PC-3 (cell line): Measurements from ENCODE around the gene KLHDC8B. TPM values are rescaled to one million over a fixed set of nuclear protein-coding genes. Genes with fewer than 3 reads are reported as not detected.

Experiments
- ATAC-seq: fragments of 200-7000 bp; cut with Tn5 transposase; 2 replicates; pipeline ENCODE4 v1.9.1; 2020; ENCODE audit warnings: mild to moderate bottlenecking, moderate library complexity
- BruUV-seq: library from RNA; stranded (reverse); fragments of 400-500 nt; replicated peaks from 2 replicates; lab custom pipeline; 2021; lab: Mats Ljungman, UMichigan
- CTCF ChIA-PET: fragments of 300-600 bp; sonication (Branson Sonifier 250); formaldehyde crosslinking; loops from one replicate; lab custom pipeline; 2022; ENCODE audit warnings: antibody characterized with exemption; lab: Charles Lee
- POLR2A ChIA-PET: fragments of 300-600 bp; sonication (Branson Sonifier 250); formaldehyde crosslinking; loops from one replicate; lab custom pipeline; 2022; ENCODE audit warnings: antibody characterized with exemption; ENCODE audit not compliant: unreplicated experiment; lab: Charles Lee
- DNase-seq: peaks from one replicate; pipeline ENCODE4 v3.0.0-alpha.2; 2015
- H2AFZ ChIP-seq: fragments of 300-600 bp; sonication (generic); 2 replicates; pipeline ENCODE4 v1.6.0; 2016; ENCODE audit warnings: antibody characterized with exemption, low read length
- H3F3A ChIP-seq: fragments of 300-600 bp; sonication (generic); one replicate; pipeline ENCODE4 v1.6.0; 2017; ENCODE audit warnings: antibody characterized with exemption, low read length, control low read depth, mild to moderate bottlenecking; ENCODE audit not compliant: unreplicated experiment
- H3K27ac ChIP-seq: fragments of 300-600 bp; sonication (generic); 2 replicates; pipeline ENCODE4 v1.5.1; 2016; ENCODE audit warnings: mild to moderate bottlenecking, low read length
- H3K27me3 ChIP-seq: fragments of 300-600 bp; sonication (generic); 2 replicates; pipeline ENCODE4 v1.6.1; 2016; ENCODE audit warnings: low read length, mixed read lengths
- H3K36me3 ChIP-seq: fragments of 300-600 bp; sonication (generic); 2 replicates; pipeline ENCODE4 v1.6.1; 2016; ENCODE audit warnings: low read depth, mixed run types, low read length, mixed read lengths
- H3K4me1 ChIP-seq: fragments of 300-600 bp; sonication (generic); 2 replicates; pipeline ENCODE4 v1.5.1; 2016; ENCODE audit warnings: low read length; ENCODE audit not compliant: insufficient read depth
- H3K4me2 ChIP-seq: fragments of 300-600 bp; sonication (generic); 2 replicates; pipeline ENCODE4 v1.6.0; 2016; ENCODE audit warnings: low read length
- H3K4me3 ChIP-seq: fragments of 300-600 bp; sonication (generic); 2 replicates; pipeline ENCODE4 v1.5.1; 2016; ENCODE audit warnings: mild to moderate bottlenecking, low read length, mixed read lengths
- H3K79me2 ChIP-seq: fragments of 300-600 bp; sonication (generic); 2 replicates; pipeline ENCODE4 v1.6.1; 2017; ENCODE audit warnings: low read length, mixed read lengths
- H3K9ac ChIP-seq: fragments of 300-600 bp; sonication (generic); 2 replicates; pipeline ENCODE4 v1.6.0; 2016; ENCODE audit warnings: mild to moderate bottlenecking, low read length
- H3K9me2 ChIP-seq: fragments of 300-600 bp; sonication (generic); replicated peaks from 2 replicates; pipeline ENCODE4 v1.6.1; 2016; ENCODE audit warnings: mixed run types, low read length, mixed read lengths
- H3K9me3 ChIP-seq: fragments of 300-600 bp; sonication (generic); 2 replicates; pipeline ENCODE4 v1.6.1; 2016; ENCODE audit warnings: low read length, mixed read lengths
- H4K20me1 ChIP-seq: fragments of 300-600 bp; sonication (generic); 2 replicates; pipeline ENCODE4 v1.6.1; 2016; ENCODE audit warnings: low read length, mixed read lengths
- EZH2 ChIP-seq: fragments of 300-600 bp; sonication (generic); IDR thresholded peaks from one replicate; pipeline ENCODE4 v1.6.1; 2017; ENCODE audit warnings: antibody characterized with exemption, mild to moderate bottlenecking, low read length; ENCODE audit not compliant: unreplicated experiment
- EZH2phosphoT487 ChIP-seq: fragments of 300-600 bp; sonication (generic); IDR thresholded peaks from 2 replicates; pipeline ENCODE4 v1.6.1; 2018; ENCODE audit warnings: mild to moderate bottlenecking, antibody characterized with exemption, low read length, borderline replicate concordance
- intact Hi-C: fragments of 100-400 bp; cut with micrococcal nuclease; formaldehyde crosslinking; loops from 2 replicates; pipeline ENCODE4 v1.9.0; 2023
- total RNA-seq: library from RNA; depleted of rRNA; stranded (reverse); fragments of >200 nt; gene quantifications from 2 replicates; pipeline ENCODE4 v1.2.3, GENCODE V29; 2014
- TF ChIP-seq, protein P1 (sequence below): fragments of 300-600 bp; sonication (generic); conservative IDR thresholded peaks from 2 replicates; pipeline ENCODE4 v1.5.1; 2017; ENCODE audit warnings: antibody characterized with exemption, low read depth, mild to moderate bottlenecking, low read length

Gene KLHDC8B
- total RNA-seq, 1 experiment from 2014 or later = 34.4 TPM

GRCh38 chr3:49134471-49135265 is 36.7 kb upstream of the KLHDC8B start:
- no peak for DNase-seq
- no peaks in the 10 kb centered on the region for H4K20me1 ChIP-seq
- no TSS peak for BruUV-seq
- H3K9me3 ChIP-seq = no peaks in the 10 kb centered on the region
- H3K9me2 ChIP-seq = no peaks in the 10 kb centered on the region
- H3K4me1 ChIP-seq = peaks cover 12% of the 10 kb centered on the region
- H3K79me2 ChIP-seq = peaks cover 25% of the 10 kb centered on the region
- TF ChIP-seq EZH2phosphoT487 (no peak), EZH2 (no peak)
- TF ChIP-seq, protein P1, sequence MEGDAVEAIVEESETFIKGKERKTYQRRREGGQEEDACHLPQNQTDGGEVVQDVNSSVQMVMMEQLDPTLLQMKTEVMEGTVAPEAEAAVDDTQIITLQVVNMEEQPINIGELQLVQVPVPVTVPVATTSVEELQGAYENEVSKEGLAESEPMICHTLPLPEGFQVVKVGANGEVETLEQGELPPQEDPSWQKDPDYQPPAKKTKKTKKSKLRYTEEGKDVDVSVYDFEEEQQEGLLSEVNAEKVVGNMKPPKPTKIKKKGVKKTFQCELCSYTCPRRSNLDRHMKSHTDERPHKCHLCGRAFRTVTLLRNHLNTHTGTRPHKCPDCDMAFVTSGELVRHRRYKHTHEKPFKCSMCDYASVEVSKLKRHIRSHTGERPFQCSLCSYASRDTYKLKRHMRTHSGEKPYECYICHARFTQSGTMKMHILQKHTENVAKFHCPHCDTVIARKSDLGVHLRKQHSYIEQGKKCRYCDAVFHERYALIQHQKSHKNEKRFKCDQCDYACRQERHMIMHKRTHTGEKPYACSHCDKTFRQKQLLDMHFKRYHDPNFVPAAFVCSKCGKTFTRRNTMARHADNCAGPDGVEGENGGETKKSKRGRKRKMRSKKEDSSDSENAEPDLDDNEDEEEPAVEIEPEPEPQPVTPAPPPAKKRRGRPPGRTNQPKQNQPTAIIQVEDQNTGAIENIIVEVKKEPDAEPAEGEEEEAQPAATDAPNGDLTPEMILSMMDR = no peak; the same call in 1 of the 2 replicates
- POLR2A ChIA-PET = interaction anchor here (0.6 kb wide), 1 partner anchor 97 kb away, joined by 10 read pairs; no protein-coding TSS in a partner anchor
- H2AFZ ChIP-seq = no peak overlapping the region
- 0 out of 2 replicates have a peak overlapping the region, but pooled peaks have one; percentile 99 for H3K4me2 ChIP-seq
- no peak overlapping the region for H3K27ac ChIP-seq
- no peak overlapping the region for H3K9ac ChIP-seq
- intact Hi-C loops = loop anchor here (5.0 kb wide), 1 partner anchor 278 kb away; the partner anchor contains the start of genes RHOA and TCTA
- no peak overlapping the region for H3K4me3 ChIP-seq
- CTCF ChIA-PET = no interaction called here
- no peaks in the 10 kb centered on the region for H3K27me3 ChIP-seq
- no peak for ATAC-seq
- H3K36me3 ChIP-seq = no peaks in the 10 kb centered on the region; the same call in 1 of the 2 replicates
- no peaks in the 10 kb centered on the region for H3F3A ChIP-seq

DNA sequence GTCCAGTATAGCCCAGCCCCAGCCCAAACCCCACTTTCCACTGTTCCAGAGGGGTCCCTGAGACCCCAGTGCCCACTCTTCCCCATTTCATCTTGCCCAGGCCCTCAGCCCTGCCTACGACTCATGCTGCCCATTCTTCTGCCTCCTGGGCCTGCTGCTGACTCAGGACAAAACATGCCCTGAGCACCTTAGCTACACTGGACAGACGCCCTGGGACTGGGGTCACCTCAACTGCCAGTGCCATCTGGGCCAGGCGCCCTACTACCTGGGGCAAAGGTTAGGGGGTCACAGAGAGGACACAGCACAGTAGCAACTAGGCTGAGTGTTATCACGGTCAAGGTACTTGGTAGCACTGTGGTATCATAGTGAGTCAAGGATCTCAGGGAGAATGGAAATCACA is 35.9 kb upstream of the KLHDC8B start:
- Histone ChIP-seq H3K4me2 (no peak overlapping the region), H3K27ac (no peak overlapping the region), H3K79me2 (peaks cover 24% of the 10 kb centered on the region), H3F3A (no peaks in the 10 kb centered on the region), H4K20me1 (no peaks in the 10 kb centered on the region), H3K36me3 (no peaks in the 10 kb centered on the region), H3K27me3 (no peaks in the 10 kb centered on the region), H3K4me1 (peaks cover 12% of the 10 kb centered on the region), H3K9me2 (no peaks in the 10 kb centered on the region), H3K4me3 (no peak overlapping the region), H2AFZ (no peak overlapping the region), H3K9me3 (no peaks in the 10 kb centered on the region), H3K9ac (no peak overlapping the region)
- CTCF ChIA-PET = no interaction called here
- TF ChIP-seq, protein P1 = no peak
- POLR2A ChIA-PET = no interaction called here
- no peak for ATAC-seq
- intact Hi-C loops = no loop called here
- no TSS peak for BruUV-seq
- DNase-seq = no peak

- Histone ChIP-seq H3K4me2 (no peak overlapping the region), H3K27me3 (no peaks in the 10 kb centered on the region), H3F3A (no peaks in the 10 kb centered on the region), H3K4me1 (no peaks in the 10 kb centered on the region), H3K9ac (no peak overlapping the region), H3K36me3 (no peaks in the 10 kb centered on the region), H3K4me3 (no peak overlapping the region), H3K79me2 (no peaks in the 10 kb centered on the region), H2AFZ (no peak overlapping the region), H3K9me3 (no peaks in the 10 kb centered on the region), H4K20me1 (no peaks in the 10 kb centered on the region), H3K9me2 (no peaks in the 10 kb centered on the region), H3K27ac (no peak overlapping the region)
- BruUV-seq = no TSS peak
- TF ChIP-seq EZH2phosphoT487 (no peak), EZH2 (no peak)
- TF ChIP-seq, protein P1 = no peak
- intact Hi-C loops = no loop called here
- ChIA-PET CTCF (no interaction called here), POLR2A (no interaction called here)
- no peak for ATAC-seq
- no peak for DNase-seq
These were observed 31.3 kb upstream of the KLHDC8B start for GRCh38 chr3:49140080-49140479.
